ENCODE measurements around the gene WBP2.
A peak's percentile ranks its signal among the peaks of the same experiment; 100 is the strongest.
"Not testable (repeated sequence)": the region's sequence is repeated elsewhere in the genome, so short reads cannot be mapped to it uniquely, and the experiment has no call there.

The WBP2 gene

DNA sequence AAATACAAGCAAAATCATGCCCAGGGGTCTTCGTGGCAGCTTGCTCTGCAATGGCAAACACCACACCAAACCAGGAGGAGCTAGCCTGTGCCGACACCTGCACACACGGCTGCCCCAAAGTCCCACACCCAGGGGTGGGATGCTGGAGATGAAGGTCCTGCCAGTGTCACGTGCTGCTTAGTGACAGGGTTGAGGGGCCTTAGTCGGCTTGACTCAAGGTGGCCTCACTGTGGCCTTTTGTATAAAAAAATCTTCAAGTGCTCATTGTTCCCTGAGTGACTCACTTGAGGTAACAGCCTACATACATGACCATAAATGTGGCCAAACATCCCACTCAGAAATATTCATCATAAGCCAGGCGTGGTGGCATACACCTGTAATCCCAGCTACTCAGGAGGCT, 34.3 kb upstream of the WBP2 start:
- DNase-seq (ENCODE audit: low read depth in 3 of 3) = no peak

DNA sequence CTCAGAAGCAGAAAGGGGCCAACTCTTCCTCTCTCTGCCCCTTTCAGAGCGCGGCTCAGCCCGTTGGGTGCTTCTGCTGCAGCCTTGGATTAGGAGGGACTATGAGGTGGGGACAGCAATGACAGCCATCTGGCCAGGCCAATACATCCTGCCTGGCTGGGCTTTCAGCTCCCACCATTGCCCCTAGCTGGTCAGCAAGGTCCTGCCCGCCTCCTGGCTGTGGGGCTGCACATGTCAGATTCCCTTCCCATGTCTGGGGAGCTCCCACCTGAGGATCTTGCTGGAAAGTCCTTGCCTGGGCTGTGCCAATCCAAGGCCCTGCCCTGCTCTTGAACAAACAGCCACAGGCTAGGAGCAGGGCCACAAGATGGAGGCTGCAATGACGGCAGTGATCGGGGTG, 33.3 kb upstream of the WBP2 start:
- DNase-seq (ENCODE audit: low read depth in 3 of 3) = no peak

GRCh38 chr17:75885860-75886259, 30.7 kb upstream of the WBP2 start:
- not testable (repeated sequence) for DNase-seq (ENCODE audit: low read depth in 3 of 3)

DNA sequence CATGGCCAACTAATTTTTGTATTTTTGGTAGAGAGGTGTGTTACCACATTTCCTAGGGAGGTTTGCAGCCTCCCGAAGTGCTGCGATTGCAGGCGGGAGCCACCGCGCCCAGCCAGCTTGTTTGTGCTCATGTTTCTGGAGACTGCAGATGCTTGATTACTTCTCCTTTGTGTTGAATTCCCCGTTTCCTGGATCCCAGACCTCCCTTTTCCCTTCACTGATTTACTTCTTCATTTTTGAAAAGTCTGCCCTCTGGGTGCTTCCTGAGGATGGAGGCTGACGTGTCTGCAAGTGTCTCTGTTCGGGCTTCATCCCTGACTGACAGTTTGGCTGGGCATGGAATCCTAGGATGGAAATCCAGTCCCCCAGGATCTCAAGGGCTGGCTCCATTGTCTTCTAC, 30.3 kb upstream of the WBP2 start:
- DNase-seq (ENCODE audit: low read depth in 3 of 3) = no peak

- no peak for DNase-seq (ENCODE audit: low read depth in 3 of 3)
These were observed 26.7 kb upstream of the WBP2 start for GRCh38 chr17:75881678-75882454.

GRCh38 chr17:75880266-75880665, 25.1 kb upstream of the WBP2 start:
- no peak for DNase-seq (ENCODE audit: low read depth in 3 of 3)

DNA sequence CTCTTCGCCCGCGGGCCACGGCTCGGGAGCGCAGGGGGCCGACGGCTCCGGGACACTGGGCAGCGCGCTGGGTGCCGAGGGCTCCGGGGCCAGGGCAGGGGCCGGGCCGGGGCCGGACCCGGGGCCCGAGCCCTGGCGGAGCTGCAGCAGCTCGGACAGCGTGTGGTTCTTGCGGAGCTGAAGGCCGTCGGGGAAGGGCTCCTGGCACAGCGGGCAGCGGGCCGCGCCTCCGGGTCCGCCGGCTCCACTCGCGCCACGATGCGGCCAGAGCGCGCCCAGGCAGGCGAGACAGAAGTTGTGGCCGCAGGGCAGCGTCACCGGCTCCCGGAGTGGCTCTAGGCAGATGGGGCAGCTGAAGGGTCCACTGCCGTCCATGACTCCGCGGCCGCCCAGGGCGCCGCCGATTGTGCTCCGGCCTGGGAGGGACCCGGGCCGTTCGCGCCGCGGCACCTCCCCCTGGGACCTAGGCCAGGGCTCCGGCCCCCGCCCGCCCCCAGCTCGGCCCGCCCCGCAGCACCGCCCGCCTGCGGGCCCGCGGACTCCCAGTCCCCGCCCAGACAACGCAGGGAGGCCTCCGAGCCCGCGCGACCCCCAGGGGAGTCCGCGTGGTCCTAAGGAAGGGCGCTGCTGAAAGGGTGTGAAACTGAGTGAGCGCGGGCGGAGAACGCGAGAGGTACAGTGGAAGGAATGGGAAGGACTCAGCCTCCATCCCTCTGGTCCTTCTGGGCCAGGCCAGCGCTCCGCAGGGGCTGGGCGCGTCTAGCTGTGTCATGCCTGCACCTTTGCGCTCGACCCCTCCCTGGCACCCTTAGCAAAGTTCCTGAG, 23.3 kb upstream of the WBP2 start, which contains the start of gene TRIM47:
Gene TRIM47 (minus strand): TSS at position 408 of the 825 bp plus-strand sequence. CDS start 33 bp downstream, at position 375.
- DNase-seq (ENCODE audit: low read depth in 3 of 3) = no peak

DNA sequence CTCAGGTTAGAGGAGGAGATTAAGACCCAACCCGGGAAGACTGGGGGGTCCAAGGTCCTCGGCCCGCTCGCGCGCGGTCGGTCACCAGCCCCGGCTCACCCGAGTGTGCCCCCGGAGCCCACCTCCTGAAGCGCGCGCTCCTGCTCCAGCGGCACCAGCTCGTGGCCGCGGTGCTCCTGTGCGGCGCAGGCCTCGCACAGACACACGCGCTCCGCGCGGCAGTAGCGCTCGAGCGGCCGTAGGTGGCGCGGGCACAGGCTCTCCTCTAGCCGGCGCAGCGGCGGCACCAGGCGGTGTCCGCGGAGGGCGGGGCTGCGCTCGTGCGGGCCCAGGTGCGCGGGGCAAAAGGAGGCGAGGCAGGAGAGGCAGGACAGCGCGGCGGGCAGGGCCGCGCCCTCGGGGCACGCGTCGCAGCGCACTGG, 22.6 kb upstream of the WBP2 start:
- peak in 2 of 3 donors; percentile 55 to 56 for DNase-seq (ENCODE audit: low read depth in 3 of 3)

DNA sequence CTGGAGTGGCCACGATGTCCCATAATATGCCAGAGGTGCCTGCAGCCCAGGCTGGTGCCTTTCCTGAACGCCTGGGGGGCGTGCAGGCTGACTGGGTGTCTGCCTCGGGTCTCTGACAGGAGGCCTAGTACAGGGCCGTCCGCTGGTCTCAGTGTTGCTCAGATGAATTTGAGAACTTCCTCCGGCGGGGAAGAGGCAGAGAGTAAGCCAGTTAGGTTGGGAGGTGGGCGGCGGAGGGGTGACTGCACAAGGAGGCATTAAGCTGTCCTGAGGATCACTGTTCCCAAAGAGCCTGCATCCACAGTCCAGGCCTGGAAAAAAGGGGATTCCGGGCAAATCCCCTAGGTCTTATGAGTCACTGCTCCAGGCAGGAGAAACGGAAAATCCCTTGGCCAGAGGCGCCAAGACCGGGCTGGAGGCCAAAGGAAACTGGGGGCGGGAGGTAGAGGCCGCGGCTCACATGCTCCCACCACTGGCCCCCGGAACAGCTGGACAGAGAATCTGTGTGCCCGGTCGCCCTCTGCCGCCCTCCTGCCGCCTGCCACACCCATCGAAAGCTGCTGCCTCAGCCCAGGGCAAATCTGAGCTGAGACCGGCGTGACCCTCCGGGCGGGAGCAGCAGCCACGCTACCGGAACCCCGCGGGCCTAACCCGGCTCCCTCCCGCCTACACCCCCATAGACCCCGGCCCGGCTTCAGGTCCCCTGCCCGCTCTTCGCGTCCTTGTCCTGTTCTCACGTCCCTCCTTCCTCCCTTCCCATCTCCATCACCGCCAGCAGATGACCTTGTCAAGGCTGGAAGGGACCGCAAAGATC, 22.0 kb upstream of the WBP2 start:
- DNase-seq (ENCODE audit: low read depth in 3 of 3) = no peak

DNA sequence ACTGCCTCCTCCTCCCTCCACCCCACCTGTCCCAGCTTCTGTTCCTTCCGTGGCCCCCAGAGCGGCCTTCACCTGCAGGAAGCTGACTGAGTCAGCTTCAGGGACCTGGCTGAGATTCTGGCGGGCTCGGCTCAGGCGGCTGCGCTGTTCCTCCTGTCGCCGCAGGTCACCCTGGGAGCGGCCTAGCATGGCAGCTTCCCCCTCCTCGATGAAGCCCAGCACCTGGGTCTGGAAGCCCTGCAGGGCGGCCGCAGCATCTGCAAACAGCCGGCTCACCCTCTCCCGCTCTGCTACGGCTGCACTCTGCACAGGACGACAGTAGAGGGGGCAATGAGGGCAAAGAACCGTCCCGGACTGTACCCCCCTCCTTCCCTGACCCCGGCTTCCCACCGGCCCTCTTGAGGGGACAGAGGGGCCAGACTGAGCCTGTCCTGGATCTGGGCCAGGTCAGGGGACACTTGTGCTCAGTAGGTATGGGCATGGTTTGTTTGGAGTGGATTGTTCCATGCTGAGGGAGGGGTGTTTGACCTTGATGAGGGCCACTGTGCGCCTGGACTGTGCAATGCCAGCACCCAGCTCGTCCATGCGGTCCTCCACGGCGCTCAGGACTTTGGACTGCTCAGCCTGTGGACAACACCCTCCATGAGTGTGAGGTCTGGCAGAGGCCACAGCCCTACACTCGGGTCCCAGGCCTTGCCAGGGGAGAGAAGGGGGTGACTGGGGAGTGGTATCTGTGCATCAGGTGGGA, 21.2 kb upstream of the WBP2 start:
- DNase-seq (ENCODE audit: low read depth in 3 of 3) = peak in 1 of 3 donors; percentile 64

GRCh38 chr17:75875940-75876189, 20.7 kb upstream of the WBP2 start:
- no peak for DNase-seq (ENCODE audit: low read depth in 3 of 3)

DNA sequence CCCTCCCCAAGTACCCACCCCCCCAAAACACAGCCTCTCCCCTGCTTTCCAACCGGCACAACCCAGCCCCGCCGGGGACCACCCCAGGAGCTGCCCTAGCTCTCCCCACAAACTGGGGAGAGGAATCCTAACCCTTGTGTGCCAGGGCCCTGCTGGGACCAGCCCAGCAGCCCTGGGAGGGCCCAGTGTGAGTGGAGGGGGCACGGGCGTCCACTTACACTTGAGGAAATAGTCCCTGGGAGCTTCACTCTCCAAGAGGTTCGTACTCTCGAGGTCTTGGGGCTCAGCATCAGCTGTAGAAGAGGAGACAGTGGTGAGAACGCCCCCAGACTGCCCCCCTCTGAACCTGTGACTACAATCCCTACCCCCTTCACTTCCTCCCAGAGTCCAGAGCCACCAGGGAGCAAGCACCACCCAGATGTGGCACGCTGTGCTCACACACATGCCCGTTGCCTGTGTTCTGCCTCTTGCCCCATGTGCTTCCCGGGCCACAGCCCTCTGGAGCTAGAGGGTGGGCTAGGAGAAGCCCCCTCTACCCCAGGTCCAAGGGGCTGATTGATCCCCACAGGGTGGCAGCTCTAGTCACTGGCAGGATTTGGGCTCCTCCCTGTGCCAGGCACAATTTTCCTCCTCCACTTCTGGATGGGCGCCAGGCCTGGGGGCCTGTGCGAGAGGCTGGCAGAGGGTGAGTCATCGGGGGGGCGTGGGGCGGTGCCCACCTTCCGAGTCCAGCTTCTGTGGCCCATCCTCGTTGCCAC, 20.2 kb upstream of the WBP2 start:
- DNase-seq (ENCODE audit: low read depth in 3 of 3) = no peak

DNA sequence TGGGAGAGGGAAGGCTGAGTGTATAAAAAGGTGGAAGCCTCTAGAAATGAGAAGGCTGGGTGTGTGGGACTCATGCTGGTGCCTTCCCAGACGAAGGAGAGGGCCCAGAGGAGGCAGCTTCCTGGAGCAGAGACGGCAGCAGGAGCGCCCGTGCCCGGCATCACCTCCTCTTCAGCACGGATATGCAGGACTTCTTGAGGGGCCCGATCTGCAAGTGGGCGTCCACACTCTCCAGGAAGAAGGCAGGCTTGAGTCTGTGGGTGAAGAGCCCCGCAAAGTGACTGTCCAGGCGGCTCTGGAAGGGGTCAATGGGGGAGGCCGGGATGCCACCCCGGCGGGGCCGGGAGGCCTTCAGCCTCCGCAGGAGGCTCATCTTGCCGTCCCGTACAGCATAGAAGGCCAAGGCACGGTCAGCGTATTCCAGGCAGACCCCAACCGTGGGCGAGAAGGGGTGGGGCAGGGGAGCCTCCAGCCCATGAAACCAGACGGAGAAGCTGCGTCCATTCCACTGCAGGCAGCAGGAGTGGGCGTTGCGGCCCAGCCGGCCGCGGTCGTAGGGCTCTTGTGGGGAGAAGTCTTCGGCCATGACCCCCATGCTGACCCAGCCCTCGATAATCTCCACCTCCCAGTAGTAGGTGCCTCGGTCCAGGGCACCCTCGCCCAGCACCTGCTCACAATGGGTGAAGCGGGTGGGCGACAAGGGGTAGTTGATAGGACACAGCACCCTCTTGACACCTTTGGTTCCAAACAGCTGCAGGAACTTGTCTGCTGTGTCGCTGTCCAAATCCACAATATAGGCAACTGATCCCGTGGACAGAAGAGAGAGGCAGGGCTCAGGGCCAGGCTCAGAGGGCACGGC, 19.4 kb upstream of the WBP2 start:
- no peak for DNase-seq (ENCODE audit: low read depth in 3 of 3)

GRCh38 chr17:75873587-75874322, 18.6 kb upstream of the WBP2 start:
- DNase-seq (ENCODE audit: low read depth in 3 of 3) = no peak

DNA sequence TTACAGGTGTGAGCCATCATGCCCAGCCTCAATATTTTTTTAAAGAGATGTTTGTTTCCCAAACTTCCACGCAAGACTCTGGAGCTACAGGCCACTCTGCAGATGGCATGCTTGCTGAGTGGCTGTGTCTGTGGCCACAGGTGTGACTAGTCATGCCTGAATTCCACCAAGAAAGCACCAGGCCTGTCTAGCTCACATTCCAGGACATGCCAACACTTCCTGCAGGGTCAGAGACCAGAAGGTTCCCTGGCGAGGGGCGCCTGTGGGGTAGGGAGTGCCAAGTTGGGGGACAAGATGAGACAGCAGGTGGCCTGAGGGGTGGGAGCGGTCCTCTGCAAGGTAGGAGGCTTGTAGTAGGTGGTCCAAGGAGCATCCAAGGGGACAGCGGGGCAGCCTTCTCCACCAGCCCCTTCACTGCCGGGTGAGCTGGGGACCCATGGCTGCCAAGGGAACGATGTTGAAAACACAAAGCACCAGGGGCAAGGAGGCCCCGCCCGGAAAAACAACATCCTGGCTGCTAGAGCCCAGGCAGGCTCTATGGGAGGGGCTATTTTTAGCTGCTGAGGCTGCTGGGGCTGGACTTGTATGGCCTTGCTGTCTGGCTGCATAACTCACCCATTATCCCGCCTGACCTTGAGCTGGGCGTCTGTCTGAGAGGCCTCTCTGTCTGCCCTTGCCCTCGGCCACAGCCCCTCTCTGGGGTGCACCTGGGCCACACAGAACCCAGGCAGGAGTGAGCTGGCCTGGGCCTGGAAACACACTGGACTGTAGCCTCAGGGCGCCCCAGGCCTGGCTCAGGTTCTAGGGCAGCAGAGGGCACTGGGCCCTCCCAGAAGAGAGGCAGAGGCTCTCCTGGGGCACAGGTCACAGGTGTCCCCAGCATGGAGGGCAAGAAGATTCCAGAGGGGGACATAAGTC, 17.6 kb upstream of the WBP2 start:
- no peak for DNase-seq (ENCODE audit: low read depth in 3 of 3)

GRCh38 chr17:75870228-75870627, 15.1 kb upstream of the WBP2 start:
- not testable (repeated sequence) for DNase-seq (ENCODE audit: low read depth in 3 of 3)

DNA sequence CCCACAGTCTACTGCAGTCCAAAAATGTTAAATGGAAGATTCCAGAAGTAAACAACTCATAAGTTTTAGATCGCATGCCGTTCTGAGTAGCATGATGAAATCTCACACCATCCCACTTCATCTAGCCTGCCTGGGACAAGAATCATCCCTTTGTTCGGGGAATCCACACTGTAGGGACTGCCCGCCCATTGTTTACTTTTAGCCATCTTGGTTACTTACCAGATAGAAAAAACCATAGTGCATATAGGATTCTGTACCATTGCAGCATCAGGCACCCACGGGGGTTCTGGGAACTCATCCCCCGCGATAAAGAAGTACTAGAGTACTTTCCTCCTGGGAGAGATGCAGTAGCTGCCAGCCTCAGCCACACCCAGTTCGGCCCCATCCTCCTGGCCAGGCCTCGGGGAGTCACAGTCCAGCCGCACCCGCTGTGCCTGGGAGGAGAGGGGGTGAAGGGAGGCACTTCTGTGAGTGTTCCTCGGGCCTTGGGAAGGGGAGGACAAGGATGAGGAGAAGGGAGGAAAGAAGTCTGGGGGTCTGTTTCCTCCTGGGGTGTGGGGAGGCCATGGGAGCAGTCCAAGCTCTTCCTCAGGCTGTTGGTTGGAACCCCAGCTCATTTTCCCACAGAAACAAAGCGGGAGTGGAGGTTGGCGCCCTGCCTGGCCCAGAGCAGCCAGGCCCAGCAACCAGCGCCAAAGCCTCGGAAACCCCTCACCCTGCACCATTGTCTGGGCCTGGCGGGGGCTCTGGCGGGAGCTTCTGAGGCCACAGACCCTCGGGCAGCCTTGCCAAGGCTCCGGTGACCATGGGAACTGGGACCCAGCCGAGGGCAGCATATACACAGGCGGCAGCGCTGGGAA, 14.4 kb upstream of the WBP2 start:
- no peak for DNase-seq (ENCODE audit: low read depth in 3 of 3)
